Nephron (organoid): ENCODE measurements around the gene ESD.
"Not testable (repeated sequence)": the region's sequence is repeated elsewhere in the genome, so short reads cannot be mapped to it uniquely, and the experiment has no call there.

Experiments
- H3K27ac Mint-ChIP-seq, 3 experiments: 2 replicates each; pipeline ENCODE4 v1.8.0; 2020; ENCODE audit warnings: mixed read lengths in 3 of 3, mild to moderate bottlenecking in 2 of 3, moderate library complexity in 1 of 3
- H3K27me3 Mint-ChIP-seq: 2 replicates; pipeline ENCODE4 v1.8.0; 2021; ENCODE audit warnings: low read depth, mild to moderate bottlenecking, moderate library complexity, mixed read lengths
- H3K36me3 Mint-ChIP-seq: 2 replicates; pipeline ENCODE4 v1.8.0; 2020; ENCODE audit warnings: low read depth, mixed read lengths
- H3K4me1 Mint-ChIP-seq: 2 replicates; pipeline ENCODE4 v1.8.0; 2020; ENCODE audit warnings: mixed read lengths
- H3K4me3 Mint-ChIP-seq, 3 experiments: 2 replicates each; pipeline ENCODE4 v1.8.0; 2020; ENCODE audit warnings: mild to moderate bottlenecking in 3 of 3, mixed read lengths in 3 of 3, moderate library complexity in 2 of 3
- H3K9me3 Mint-ChIP-seq: 2 replicates; pipeline ENCODE4 v1.8.0; 2020; ENCODE audit warnings: mixed read lengths
- CTCF ChIP-seq, 3 experiments: fragments of 200-600 bp; sonication (generic); IDR thresholded peaks; one replicate each; pipeline ENCODE4 v1.5.0; 2021; ENCODE audit warnings: antibody characterized with exemption in 3 of 3; ENCODE audit not compliant: unreplicated experiment in 3 of 3

The ESD gene

GRCh38 chr13:46773541-46773940 lies 23.4 kb downstream of the ESD start:
- no peak for TF ChIP-seq CTCF (IDR thresholded peaks at IDR 0.05; ENCODE audit: unreplicated experiment in 3 of 3)
- peak overlapping the region; percentile 20 to 81 (median 72) for H3K27ac Mint-ChIP-seq
- peaks cover 68% of the 10 kb centered on the region for H3K36me3 Mint-ChIP-seq
- no peaks in the 10 kb centered on the region for H3K9me3 Mint-ChIP-seq
- no peak overlapping the region for H3K4me3 Mint-ChIP-seq
- peaks cover 8% of the 10 kb centered on the region for H3K4me1 Mint-ChIP-seq
- no peaks in the 10 kb centered on the region for H3K27me3 Mint-ChIP-seq

GRCh38 chr13:46771693-46772092 lies 25.3 kb downstream of the ESD start:
- no peaks in the 10 kb centered on the region for H3K27me3 Mint-ChIP-seq
- no peak overlapping the region for H3K4me3 Mint-ChIP-seq
- H3K36me3 Mint-ChIP-seq: peaks cover 55% of the 10 kb centered on the region
- H3K9me3 Mint-ChIP-seq: no peaks in the 10 kb centered on the region
- H3K4me1 Mint-ChIP-seq: peaks cover 8% of the 10 kb centered on the region
- no peak for TF ChIP-seq CTCF (IDR thresholded peaks at IDR 0.05; ENCODE audit: unreplicated experiment in 3 of 3)
- peak overlapping the region in 1 of 3 experiments; percentile 55 for H3K27ac Mint-ChIP-seq

- H3K9me3 Mint-ChIP-seq, H3K27me3 Mint-ChIP-seq, H3K4me1 Mint-ChIP-seq, H3K27ac Mint-ChIP-seq, H3K4me3 Mint-ChIP-seq: not testable (repeated sequence)
- H3K36me3 Mint-ChIP-seq: peaks cover 41% of the 10 kb centered on the region
These were observed 27.0 kb downstream of the ESD start for GRCh38 chr13:46769925-46770324.

GRCh38 chr13:46761866-46762265 lies 35.1 kb downstream of the ESD start:
- H3K9me3 Mint-ChIP-seq: no peaks in the 10 kb centered on the region
- H3K36me3 Mint-ChIP-seq: no peaks in the 10 kb centered on the region
- H3K27me3 Mint-ChIP-seq: no peaks in the 10 kb centered on the region
- H3K4me3 Mint-ChIP-seq: no peak overlapping the region
- no peak for TF ChIP-seq CTCF (IDR thresholded peaks at IDR 0.05; ENCODE audit: unreplicated experiment in 3 of 3)
- no peak overlapping the region for H3K27ac Mint-ChIP-seq
- H3K4me1 Mint-ChIP-seq: peaks cover 14% of the 10 kb centered on the region

- Mint-ChIP-seq H3K27me3 (no peaks in the 10 kb centered on the region), H3K36me3 (no peaks in the 10 kb centered on the region), H3K4me3 (no peak overlapping the region), H3K27ac (peak overlapping the region in 2 of 3 experiments; percentile 9 to 31), H3K4me1 (peaks cover 14% of the 10 kb centered on the region), H3K9me3 (no peaks in the 10 kb centered on the region)
- no peak for TF ChIP-seq CTCF (IDR thresholded peaks at IDR 0.05; ENCODE audit: unreplicated experiment in 3 of 3)
These were observed 35.8 kb downstream of the ESD start for GRCh38 chr13:46761174-46761573.

- H3K27me3 Mint-ChIP-seq: no peaks in the 10 kb centered on the region
- no peaks in the 10 kb centered on the region for H3K9me3 Mint-ChIP-seq
- no peak overlapping the region for H3K4me3 Mint-ChIP-seq
- peak overlapping the region in 2 of 3 experiments; percentile 58 to 84 for H3K27ac Mint-ChIP-seq
- H3K36me3 Mint-ChIP-seq: no peaks in the 10 kb centered on the region
- no peak for TF ChIP-seq CTCF (IDR thresholded peaks at IDR 0.05; ENCODE audit: unreplicated experiment in 3 of 3)
- H3K4me1 Mint-ChIP-seq: peaks cover 14% of the 10 kb centered on the region
These were observed 37.1 kb downstream of the ESD start for GRCh38 chr13:46759846-46760245.
